ENCODE measurements around the gene TEKTIP1. TPM values are rescaled to one million over a fixed set of nuclear protein-coding genes. Genes with fewer than 3 reads are reported as not detected.
"Not testable (repeated sequence)": the region's sequence is repeated elsewhere in the genome, so short reads cannot be mapped to it uniquely, and the experiment has no call there.

Gene TEKTIP1
- total and polyA plus RNA-seq, 2 donors (not counting 1 experiment from before 2014, with no cell fraction given): 6.3 to 17.3 TPM

DNA sequence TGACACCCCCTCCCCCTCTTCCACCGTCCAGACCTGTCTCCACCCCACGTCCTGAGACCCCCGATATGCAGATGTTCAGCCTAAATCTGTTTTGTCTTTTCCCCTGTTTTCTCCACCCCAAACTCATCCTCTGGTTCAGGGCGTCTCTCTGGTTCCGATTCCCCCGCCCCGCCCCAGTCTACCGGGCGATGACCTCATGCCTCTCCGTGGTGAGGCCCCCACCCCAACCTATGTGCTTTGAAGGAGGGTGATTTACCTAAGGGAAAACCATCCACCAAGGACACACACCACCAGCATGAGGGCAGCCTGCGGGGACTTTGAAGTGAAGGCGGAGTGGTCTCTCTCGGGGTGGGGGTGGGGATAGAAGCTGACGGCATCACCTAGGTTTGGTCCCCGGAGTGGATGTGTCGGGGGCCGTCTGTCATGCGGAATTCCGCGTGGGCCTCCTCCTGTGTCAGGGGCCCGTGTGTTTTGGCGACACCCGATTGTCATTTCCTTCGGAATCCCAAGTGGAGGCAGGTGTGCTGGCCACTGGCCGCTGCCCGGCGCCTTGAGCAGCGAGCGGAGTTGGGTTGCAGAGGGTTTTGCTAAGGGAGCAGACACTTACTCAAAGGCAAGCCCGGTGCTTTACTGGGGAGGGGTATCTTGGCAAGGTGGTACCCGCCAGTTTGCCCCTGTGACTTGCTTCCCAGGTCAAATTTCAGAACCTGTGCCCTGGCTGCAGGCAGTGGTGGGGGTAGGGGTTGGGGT, 31.4 kb upstream of the TEKTIP1 start:
- peaks cover 9 to 17% of the 10 kb centered on the region in 2 donors for H3K4me1 ChIP-seq (ENCODE audit: control insufficient read depth in 2 of 2, insufficient read depth in 2 of 2, low read length in 2 of 2)
- TF ChIP-seq EZH2 (IDR thresholded peaks at IDR 0.05; ENCODE audit: borderline replicate concordance, insufficient read depth, low read depth, low read length, poor library complexity, severe bottlenecking): no peak
- TF ChIP-seq CTCF (IDR thresholded peaks at IDR 0.05): no peak
- POLR2A ChIA-PET: no interaction called here

GRCh38 chr19:3508121-3508661, 30.8 kb upstream of the TEKTIP1 start:
- H4K20me1 ChIP-seq (ENCODE audit: control insufficient read depth, insufficient read depth, low read length, poor library complexity, severe bottlenecking): peaks cover 54% of the 10 kb centered on the region
- peaks cover 0 to 31% of the 10 kb centered on the region in 2 experiments for H3K36me3 ChIP-seq (replicated peaks in 1 of 2; ENCODE audit: control extremely low read depth in 1 of 2, control insufficient read depth in 1 of 2, extremely low read depth in 1 of 2, insufficient read depth in 2 of 2, low read length in 1 of 2)
- H3K9ac ChIP-seq (ENCODE audit: low read length); H3K9me3 ChIP-seq (ENCODE audit: control extremely low read depth in 1 of 3, control insufficient read depth in 2 of 3, insufficient read depth in 1 of 3, low read length in 2 of 3); CTCF ChIA-PET; H3K27me3 ChIP-seq (replicated peaks in 1 of 4; ENCODE audit: control extremely low read depth in 1 of 4, control insufficient read depth in 3 of 4, insufficient read depth in 4 of 4, low read length in 3 of 4); H3K9me3 Mint-ChIP-seq (ENCODE audit: insufficient read depth); ATAC-seq (ENCODE audit: low read depth); H2AFZ ChIP-seq (ENCODE audit: insufficient read depth, low read depth, low read length, poor library complexity, severe bottlenecking); H3K27me3 Mint-ChIP-seq; H3K4me3 ChIP-seq (ENCODE audit: control extremely low read depth in 1 of 5, extremely low read depth in 1 of 5, insufficient read depth in 1 of 5, low read depth in 2 of 5, low read length in 4 of 5); DNase-seq; H3K27ac ChIP-seq (ENCODE audit: low read length in 2 of 2); POLR2A ChIA-PET: not testable (repeated sequence)
- peaks cover 9 to 17% of the 10 kb centered on the region in 2 donors for H3K4me1 ChIP-seq (ENCODE audit: control insufficient read depth in 2 of 2, insufficient read depth in 2 of 2, low read length in 2 of 2)
- peak overlapping the region; percentile 59 for H3K4me3 Mint-ChIP-seq
- H3K4me1 Mint-ChIP-seq: peaks cover 50% of the 10 kb centered on the region
- intact Hi-C loops (cut with micrococcal nuclease): loop anchor here (5.0 to 10.0 kb wide), 5 partner anchors 254 to 1284 kb away; partner anchors contain the start of genes APBA3, FEM1A, HDGFL2 and MRPL54
- peak overlapping the region; percentile 97 for H3K4me2 ChIP-seq (replicated peaks; ENCODE audit: low read depth, low read length, poor library complexity, severe bottlenecking)
- H3K27ac Mint-ChIP-seq: peak overlapping the region; percentile 32
- peaks cover 77% of the 10 kb centered on the region for H3K79me2 ChIP-seq (ENCODE audit: control insufficient read depth, insufficient read depth, low read length)
- WGBS (ENCODE audit: insufficient coverage): 95% methylated on average over 17 of the region's 18 CpGs

More for the DNA sequence above, 31.4 kb upstream of the TEKTIP1 start:
- Mint-ChIP-seq H3K27me3 (no peaks in the 10 kb centered on the region), H3K4me1 (peaks cover 48% of the 10 kb centered on the region), H3K9me3 (ENCODE audit: insufficient read depth) (no peaks in the 10 kb centered on the region), H3K27ac (peak overlapping the region; percentile 60), H3K4me3 (peak overlapping the region; percentile 92)
- peak overlapping the region; percentile 97 for H3K4me2 ChIP-seq (replicated peaks; ENCODE audit: low read depth, low read length, poor library complexity, severe bottlenecking)
- peaks cover 0 to 29% of the 10 kb centered on the region in 2 experiments for H3K36me3 ChIP-seq (replicated peaks in 1 of 2; ENCODE audit: control extremely low read depth in 1 of 2, control insufficient read depth in 1 of 2, extremely low read depth in 1 of 2, insufficient read depth in 2 of 2, low read length in 1 of 2)
- peak overlapping the region; percentile 97 for H3K9ac ChIP-seq (ENCODE audit: low read length)
- H3K9me3 ChIP-seq (ENCODE audit: control extremely low read depth in 1 of 3, control insufficient read depth in 2 of 3, insufficient read depth in 1 of 3, low read length in 2 of 3): no peaks in the 10 kb centered on the region
- WGBS (ENCODE audit: insufficient coverage): 76% methylated on average over 21 of the region's 31 CpGs
- H3K4me3 ChIP-seq (ENCODE audit: control extremely low read depth in 1 of 5, extremely low read depth in 1 of 5, insufficient read depth in 1 of 5, low read depth in 2 of 5, low read length in 4 of 5): peak overlapping the region; percentile 11 to 95 (median 77)
- DNase-seq (peak; percentile 37), ATAC-seq (ENCODE audit: low read depth) (no peak)
- intact Hi-C loops (cut with micrococcal nuclease): loop anchor here (5.0 to 10.0 kb wide), 5 partner anchors 255 to 1285 kb away; partner anchors contain the start of genes APBA3, FEM1A, HDGFL2 and MRPL54
- CTCF ChIA-PET: no interaction called here
- peaks cover 71% of the 10 kb centered on the region for H3K79me2 ChIP-seq (ENCODE audit: control insufficient read depth, insufficient read depth, low read length)
- no peak overlapping the region for H3K27ac ChIP-seq (ENCODE audit: low read length in 2 of 2)
- peaks cover 47% of the 10 kb centered on the region for H4K20me1 ChIP-seq (ENCODE audit: control insufficient read depth, insufficient read depth, low read length, poor library complexity, severe bottlenecking)
- H2AFZ ChIP-seq (ENCODE audit: insufficient read depth, low read depth, low read length, poor library complexity, severe bottlenecking): peak overlapping the region; percentile 68
- H3K27me3 ChIP-seq (replicated peaks in 1 of 4; ENCODE audit: control extremely low read depth in 1 of 4, control insufficient read depth in 3 of 4, insufficient read depth in 4 of 4, low read length in 3 of 4): no peaks in the 10 kb centered on the region

Measured in B cell (primary cell).